GM18951 (cell line): ENCODE measurements around the gene VKORC1L1.
"Not testable (repeated sequence)": the region's sequence is repeated elsewhere in the genome, so short reads cannot be mapped to it uniquely, and the experiment has no call there.

ENCODE experiments used
- POLR2A ChIP-seq: IDR thresholded peaks from 4 replicates; pipeline ENCODE4 v1.6.1; 2011; ENCODE audit warnings: mild to moderate bottlenecking; ENCODE audit not compliant: insufficient read length, insufficient read depth; ENCODE audit errors: extremely low read depth
- in situ Hi-C: fragments of 300-500 bp; cut with MboI; formaldehyde crosslinking; loops from one replicate; pipeline ENCODE4 v1.12.0; 2022; ENCODE audit warnings: low sequenced_read_pairs, mixed read lengths, inconsistent platforms; ENCODE audit not compliant: unreplicated experiment

VKORC1L1 gene

DNA sequence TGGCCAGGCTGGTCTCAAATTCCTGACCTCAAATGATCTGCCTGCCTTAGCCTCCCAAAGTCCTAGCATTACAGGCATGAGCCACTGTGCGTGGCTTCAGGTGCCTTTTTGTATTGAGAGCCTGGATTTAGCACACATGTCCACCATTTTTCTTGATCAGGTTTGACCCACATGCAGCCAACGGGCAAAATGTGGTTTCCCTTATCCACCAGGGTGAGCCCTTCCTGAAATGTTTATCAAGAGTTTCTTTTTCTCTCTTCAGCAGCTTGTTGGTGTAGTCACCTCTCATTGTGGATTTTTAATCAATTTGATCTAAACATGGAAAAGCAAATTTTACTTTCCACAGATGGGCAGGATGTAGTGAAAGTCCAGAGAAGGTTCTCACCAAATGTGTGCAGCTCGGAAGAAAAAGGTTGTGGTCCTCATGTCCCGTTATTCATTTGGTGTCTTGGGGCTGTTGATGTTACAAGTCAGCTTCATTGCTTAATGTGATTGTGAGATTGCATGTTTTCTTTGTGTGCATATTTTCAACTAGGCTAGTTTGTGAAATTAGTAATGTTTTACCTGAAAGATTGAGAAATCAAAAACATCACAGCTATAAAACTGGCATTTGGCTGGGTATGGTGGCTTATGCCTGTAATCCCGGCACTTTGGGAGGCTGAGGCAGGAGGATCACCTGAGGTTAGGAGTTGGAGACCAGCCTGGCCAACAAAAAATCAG, 80.3 kb downstream of the VKORC1L1 start:
- in situ Hi-C loops: no loop called here
- no peak for TF ChIP-seq POLR2A

DNA sequence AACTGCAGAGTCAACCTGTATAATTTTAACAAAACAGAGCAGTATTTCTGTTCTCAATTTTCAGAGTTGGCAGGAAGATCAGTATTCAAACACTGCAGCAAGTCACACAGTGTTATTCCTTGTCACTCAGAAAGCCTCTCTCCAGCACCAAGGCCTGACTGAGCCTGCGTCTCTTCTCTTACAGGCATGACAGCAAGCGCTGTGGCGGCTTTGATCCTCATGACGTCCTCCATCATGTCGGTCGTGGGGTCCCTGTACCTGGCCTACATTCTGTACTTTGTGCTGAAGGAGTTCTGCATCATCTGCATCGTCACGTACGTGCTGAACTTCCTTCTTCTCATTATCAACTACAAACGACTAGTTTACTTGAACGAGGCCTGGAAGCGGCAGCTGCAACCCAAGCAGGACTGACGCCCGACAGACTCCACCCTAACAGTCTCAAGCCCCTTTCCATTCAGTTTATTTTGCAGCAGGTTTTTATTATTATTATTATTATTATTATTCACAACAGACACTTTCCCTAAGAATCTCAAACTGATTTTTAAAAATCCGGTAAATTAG, 81.1 kb downstream of the VKORC1L1 start:
- TF ChIP-seq POLR2A: no peak
- in situ Hi-C loops: no loop called here

GRCh38 chr7:65955718-65956117, 82.8 kb downstream of the VKORC1L1 start:
- in situ Hi-C loops: no loop called here
- no peak for TF ChIP-seq POLR2A

DNA sequence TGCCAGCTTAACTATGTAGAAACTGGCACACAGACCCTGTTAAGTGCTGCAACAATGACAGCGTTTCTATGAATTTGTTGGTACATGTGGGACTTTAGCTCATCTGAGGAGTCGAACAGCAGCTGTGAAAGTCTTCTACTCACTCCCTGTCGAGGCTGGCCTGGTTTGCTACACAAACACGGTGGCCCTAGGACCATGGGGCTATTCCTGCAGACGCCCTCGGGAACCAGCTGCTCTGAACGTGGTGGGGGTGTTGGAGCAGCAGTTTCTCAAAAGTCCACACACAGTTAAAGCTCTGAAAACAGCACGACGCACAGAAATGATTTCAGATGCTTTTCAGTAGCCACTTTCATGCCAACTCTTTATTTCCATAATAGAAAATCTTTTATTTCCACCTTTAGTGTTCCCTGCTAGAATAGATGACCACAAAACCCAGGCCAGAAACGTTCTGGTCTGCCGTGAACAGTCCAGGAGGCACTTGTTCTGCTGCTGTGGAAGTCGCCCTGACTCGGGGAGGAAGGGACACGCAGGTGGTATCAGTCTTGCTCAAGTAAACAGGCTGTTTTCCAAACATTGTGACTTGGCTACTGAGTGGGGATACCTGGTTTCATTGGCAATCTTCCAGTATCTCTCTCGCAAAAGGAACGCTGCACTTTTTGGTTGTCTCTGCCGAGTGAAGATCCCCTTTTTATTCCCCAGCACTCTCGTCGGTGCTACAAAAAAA, 87.6 kb downstream of the VKORC1L1 start:
- in situ Hi-C loops: no loop called here
- no peak for TF ChIP-seq POLR2A

DNA sequence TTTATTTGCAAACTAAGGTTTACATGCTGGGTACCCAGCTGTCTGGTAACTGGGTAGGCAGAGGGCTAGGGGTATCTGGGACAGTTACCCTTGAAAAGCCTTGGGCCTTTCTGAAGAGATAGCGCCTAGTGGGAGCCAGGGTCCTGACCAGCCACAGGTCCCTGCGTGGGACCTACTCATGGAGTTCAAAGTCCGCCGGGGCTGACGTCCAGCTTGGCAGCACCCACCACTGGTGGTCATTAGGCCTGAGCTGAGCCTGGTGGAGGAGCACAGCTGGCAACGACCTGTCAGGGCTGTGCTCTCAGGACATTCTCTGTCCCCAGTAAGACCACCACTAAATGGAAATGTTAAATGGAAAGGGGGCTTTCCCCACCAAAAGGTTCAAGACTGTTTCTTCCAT, 89.2 kb downstream of the VKORC1L1 start:
- no peak for TF ChIP-seq POLR2A
- in situ Hi-C loops: no loop called here

DNA sequence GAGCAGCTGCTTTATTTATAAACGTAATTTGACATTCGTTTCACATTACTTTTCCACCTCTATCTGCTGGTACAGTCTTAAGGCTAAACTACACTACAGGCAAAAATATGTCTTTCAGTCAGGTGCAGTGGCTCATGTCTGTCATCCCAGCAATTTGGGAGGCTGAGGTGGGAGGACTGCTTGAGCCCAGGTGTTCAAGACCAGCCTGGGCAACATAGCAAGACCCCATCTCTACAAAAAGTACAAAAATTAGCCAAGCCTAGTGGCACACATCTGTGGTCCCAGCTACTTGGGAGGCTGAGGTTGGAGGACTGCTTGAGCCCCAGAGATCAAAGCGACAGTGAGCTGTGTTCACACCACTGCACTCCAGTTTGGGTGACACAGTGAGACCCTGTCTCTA, 91.8 kb downstream of the VKORC1L1 start:
- in situ Hi-C loops: not testable (repeated sequence)

DNA sequence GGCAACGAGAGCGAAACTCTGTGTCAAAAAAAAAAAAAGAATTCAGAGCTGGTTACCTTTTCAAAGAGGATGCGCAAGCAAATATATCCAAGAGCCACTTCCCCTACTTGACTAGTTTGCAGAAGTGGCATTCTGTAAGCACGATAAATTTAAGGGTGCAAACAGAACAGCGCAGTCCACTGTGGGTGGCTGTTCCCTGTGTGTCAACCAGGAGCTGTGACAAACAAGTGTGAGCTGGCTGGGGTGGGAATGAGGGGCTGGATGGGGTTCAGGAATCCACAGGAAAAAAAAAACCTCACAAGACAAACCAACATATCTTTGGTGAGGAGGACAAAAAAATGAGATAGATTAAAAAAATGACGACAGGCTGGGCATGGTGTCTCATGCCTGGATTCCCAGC, 93.3 kb downstream of the VKORC1L1 start:
- TF ChIP-seq POLR2A: no peak
- in situ Hi-C loops: no loop called here

- no peak for TF ChIP-seq POLR2A
- in situ Hi-C loops: no loop called here
Measured at GRCh38 chr7:65967361-65968155, 94.7 kb downstream of the VKORC1L1 start.

- in situ Hi-C loops: no loop called here
Measured at GRCh38 chr7:65968256-65969185, 95.6 kb downstream of the VKORC1L1 start.

GRCh38 chr7:65971021-65971420, 98.1 kb downstream of the VKORC1L1 start:
- in situ Hi-C loops: no loop called here
- TF ChIP-seq POLR2A: no peak

More at GRCh38 chr7:65968256-65969185, 95.6 kb downstream of the VKORC1L1 start:
- TF ChIP-seq POLR2A: no peak

DNA sequence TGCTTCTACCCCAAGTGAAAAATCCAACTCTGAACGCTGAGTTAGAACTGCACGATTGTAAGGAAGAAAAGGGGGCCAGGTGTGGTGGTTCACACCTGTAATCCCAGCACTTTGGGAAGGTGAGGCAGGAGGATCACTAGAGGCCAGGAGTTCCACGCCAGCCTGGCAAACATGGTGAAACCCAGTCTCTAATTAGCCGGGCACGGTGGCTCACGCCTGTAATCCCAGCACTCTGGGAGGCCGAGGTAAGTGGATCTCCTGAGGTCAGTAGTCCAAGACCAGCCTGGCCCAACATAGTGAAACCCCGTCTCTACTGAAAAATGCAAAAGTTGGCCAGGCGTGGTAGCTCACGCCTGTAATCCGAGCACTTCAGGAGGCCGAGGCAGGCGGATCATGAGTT, 100.1 kb downstream of the VKORC1L1 start:
- in situ Hi-C loops: no loop called here
- no peak for TF ChIP-seq POLR2A

- no peak for TF ChIP-seq POLR2A
- in situ Hi-C loops: no loop called here
Measured at GRCh38 chr7:65974191-65974801, 101.4 kb downstream of the VKORC1L1 start.
